GM18868 (cell line): ENCODE results near the gene GSC2.

Experiments
- ATAC-seq: cut with Tn5 transposase; IDR thresholded peaks from one replicate; pipeline ENCODE4 v1.9.1; 2021; ENCODE audit warnings: mild to moderate bottlenecking, moderate library complexity; ENCODE audit not compliant: unreplicated experiment

GSC2 gene

DNA sequence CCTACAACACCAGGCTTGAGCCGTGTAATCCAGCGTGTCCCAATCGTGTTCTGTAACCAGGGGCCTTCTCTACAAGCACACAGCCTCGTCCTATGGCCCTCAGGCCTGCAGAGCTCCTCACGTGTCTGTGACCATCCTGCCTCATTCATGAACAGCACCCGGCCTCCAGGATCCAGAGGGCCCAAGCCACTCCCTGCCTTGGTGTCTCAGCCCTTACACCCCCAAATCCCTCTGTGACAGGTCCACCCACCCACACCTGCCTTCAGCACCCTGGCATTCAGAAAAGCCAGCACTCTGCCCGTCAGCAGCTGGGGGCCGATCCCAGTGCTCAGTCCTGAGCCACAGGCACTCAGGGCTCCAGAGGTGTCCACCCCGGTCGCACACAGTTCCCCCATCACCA lies 13.2 kb downstream of the GSC2 start:
- no peak for ATAC-seq

DNA sequence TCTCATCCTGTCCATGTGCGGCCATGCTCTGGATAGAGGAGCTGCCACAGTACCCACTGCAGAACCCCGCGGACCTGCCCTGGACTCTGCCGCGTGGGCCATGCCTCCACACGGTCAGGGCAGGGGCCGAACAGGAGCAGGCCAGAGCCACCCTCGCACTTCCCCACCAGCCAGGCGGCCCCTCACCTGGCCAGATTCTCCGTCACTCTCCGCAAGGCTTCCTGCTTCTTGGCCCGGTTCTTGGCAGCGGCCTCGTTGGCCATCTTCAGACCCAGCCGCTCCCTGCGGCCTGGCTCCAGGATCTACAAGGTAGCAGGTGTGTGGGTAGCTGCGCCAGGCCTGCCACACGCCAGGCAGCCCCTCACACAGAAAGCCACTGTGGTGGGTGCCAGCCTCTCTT lies 15.2 kb downstream of the GSC2 start:
- ATAC-seq = no peak

DNA sequence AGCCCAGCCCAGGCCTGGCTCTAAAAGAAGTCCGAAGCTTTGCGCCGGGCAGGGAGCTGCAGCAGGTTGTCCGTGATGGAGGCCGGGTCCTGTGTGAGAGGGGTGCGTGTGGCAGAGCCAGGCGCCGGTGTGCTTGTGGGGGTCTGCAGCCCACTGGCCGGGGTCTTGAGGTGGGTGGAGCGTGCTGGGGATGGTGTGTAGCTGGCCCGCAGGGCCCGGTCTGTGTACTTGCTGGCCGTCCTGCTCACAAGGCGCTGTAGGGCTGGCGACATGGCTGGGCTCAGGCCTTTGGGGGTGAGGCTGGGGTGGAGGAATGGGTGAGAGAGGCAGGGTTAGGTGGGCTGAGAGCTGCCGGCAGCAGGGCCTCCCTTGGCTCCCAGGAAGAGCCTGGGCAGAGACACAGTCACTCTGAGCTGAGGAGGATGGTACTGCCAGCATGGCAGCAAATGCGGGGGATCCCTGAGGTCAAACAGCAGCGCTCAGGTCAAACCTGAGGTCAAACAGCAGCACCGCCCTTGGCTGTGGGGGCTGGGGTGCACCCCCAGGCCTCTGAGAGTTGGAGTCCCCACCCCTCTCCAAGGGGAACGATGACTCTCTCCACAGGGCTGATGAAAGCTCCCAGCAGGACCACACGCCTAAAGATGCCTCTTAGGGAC lies 15.8 kb downstream of the GSC2 start:
- no peak for ATAC-seq

DNA sequence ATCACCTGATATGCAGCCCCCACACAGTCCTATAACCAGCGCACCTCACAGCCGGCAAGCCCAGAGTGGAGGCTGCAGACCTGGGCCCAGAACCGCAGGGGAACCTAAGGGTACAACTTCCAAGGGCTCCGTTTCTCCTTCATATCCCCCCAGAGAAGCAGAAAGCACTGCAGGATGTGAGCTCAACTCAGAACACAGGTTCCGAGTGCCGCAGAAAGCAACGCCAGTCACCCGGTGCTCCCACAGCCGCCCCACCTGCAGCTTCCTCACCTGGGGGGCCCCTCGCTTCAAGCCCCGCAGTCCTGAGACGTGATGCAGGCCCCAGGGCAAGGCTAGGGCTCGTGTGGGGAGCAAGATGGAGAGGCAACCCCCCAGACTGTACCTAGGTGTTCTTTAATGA lies 16.5 kb downstream of the GSC2 start:
- ATAC-seq = no peak

DNA sequence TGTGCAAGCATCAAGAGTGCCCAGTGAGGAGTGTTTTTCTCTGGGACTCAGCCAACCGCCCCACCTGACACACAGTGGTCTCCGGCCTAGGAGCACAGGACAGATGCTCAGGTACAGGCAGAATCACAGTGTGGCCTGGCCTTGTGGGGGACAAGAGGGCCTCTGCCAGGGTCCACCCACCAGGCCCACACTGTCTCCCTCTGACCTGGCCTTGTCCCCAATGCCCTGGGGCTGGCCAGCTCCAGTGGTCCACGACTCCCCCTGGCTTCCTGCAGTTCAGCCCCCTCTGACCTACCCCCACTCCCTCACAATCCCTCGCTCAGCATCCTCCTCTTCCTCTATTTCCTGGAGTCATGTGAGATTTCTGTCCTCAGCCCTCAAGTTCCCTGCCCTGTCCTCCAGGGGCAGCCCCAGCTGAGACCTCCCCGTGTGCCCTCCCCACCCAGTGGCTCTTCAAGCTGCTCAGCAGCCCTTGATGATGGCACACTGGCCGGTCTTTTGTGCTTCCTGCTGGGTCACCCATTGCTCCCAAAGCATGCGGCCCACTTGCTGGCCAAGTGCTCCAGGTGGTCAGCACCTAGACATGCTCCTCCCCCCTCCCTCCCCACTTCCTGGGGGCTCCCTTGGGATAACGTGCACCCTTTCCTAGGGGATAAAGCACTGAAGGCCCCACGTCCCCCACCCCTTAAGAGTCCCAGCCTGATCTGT lies 17.2 kb downstream of the GSC2 start:
- ATAC-seq = no peak

DNA sequence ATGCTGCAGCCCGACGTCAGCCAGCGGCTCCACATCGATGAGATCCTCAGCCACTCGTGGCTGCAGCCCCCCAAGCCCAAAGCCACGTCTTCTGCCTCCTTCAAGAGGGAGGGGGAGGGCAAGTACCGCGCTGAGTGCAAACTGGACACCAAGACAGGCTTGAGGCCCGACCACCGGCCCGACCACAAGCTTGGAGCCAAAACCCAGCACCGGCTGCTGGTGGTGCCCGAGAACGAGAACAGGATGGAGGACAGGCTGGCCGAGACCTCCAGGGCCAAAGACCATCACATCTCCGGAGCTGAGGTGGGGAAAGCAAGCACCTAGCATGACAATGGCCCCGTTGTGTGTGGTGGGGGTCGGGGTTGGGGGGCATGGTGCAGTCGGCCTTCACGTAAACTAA lies 17.9 kb downstream of the GSC2 start:
- ATAC-seq = no peak

DNA sequence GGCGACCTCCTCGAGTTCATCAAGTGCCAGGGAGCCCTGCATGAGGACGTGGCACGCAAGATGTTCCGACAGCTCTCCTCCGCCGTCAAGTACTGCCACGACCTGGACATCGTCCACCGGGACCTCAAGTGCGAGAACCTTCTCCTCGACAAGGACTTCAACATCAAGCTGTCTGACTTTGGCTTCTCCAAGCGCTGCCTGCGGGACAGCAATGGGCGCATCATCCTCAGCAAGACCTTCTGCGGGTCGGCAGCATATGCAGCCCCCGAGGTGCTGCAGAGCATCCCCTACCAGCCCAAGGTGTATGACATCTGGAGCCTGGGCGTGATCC lies 18.4 kb downstream of the GSC2 start:
- no peak for ATAC-seq

DNA sequence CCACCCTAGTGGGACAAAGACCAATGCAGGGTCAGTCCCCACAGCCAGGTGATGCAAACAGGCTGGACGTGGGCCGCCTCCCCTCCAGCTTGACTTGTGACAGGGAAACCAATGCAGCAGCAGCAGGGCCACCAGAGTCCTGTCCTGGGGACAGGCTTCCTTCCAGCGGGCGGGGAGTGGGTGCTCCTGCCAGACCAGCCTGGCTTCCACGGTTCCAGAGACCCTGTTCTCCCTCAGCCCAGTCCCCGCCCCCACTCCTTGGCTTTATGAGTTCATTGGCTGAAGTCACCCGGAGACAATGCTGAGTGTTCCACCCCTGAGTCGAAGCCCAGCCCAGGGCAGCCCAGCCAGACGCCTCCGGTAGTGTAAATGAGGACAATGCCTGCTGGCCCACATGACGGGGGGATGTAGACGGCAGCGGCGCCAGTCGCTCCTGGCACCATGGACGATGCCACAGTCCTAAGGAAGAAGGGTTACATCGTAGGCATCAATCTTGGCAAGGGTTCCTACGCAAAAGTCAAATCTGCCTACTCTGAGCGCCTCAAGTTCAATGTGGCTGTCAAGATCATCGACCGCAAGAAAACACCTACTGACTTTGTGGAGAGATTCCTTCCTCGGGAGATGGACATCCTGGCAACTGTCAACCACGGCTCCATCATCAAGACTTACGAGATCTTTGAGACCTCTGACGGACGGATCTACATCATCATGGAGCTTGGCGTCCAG lies 19.0 kb downstream of the GSC2 start, which contains the start of gene TSSK2:
TSSK2 (plus strand) TSS at position 350 of the 726 bp plus-strand sequence; CDS start at position 442, 92 bp downstream.
- no peak for ATAC-seq

DNA sequence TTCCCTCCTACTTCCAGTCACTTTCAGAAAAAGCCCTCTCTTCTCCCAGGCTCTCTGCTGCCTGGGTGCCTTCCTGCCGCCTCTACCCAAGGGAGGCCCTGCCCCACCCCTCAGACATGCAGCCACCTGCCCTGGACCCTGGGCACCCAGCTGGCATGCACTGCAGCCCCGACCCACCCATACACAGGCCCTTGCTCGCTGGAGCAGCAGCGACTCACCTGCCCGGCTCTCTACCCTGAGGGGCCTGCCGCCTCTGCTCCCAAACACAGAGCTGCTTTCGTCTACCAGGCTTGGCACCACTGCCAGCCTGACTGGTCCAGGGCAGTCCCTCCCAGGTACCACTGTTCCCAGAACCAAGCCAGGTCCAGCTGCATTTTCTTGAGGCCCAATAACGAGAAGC lies 20.2 kb downstream of the GSC2 start:
- no peak for ATAC-seq

DNA sequence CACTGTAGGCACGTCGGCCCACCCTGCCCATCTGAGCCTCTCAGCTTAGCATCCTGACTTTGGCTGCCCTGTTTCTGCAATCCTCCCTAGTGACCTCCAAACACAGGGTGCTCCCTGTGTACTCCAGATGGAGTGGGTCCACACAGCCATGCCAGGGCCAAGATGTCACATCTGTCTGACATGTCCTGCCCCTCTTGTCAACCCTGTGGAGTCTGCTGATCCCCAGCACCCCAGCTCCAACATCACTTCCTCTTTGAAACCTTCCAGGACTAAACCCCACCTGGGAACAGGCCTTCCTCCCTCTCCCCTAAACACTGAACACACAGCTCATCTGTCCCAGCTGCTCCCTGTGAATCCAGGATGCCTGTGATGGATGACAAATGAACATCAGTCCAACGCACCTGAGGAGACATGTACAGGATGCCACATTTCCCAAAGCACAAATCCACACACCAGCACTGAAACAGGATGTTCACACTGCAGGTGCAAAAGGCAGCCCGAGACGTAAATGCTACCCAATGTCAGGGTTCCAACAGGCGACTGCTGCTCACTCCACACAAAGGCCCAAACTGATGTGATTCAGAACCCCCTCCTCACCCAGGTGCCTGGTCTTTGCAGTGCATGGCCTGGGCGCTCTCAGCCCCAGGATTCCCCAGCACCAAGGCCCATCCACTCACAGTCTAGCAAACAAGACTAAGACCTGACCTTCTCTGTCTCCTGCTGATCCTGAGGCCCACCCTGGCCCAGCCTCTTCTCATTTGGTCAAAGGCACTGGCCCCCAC lies 21.0 kb downstream of the GSC2 start:
- ATAC-seq = no peak

DNA sequence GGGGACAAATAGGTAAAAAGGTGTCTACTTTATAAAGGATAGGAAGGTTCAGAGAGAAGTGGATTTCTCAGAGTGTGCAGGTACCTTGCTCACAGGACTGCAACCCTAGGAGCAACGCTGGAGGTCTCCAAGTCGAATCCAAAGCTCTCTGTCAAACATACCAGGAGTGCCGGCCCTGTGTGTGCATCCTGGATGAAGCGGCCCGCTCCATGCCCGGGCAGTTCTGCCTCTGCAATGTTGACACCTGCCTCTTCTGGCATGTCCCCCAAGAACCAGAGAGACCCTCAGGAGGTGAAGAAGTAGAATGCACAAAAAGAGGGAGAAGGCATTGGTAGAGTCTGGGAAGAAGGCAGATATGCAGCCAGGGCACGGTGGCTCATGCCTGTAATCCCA lies 22.1 kb downstream of the GSC2 start:
- ATAC-seq = no peak

DNA sequence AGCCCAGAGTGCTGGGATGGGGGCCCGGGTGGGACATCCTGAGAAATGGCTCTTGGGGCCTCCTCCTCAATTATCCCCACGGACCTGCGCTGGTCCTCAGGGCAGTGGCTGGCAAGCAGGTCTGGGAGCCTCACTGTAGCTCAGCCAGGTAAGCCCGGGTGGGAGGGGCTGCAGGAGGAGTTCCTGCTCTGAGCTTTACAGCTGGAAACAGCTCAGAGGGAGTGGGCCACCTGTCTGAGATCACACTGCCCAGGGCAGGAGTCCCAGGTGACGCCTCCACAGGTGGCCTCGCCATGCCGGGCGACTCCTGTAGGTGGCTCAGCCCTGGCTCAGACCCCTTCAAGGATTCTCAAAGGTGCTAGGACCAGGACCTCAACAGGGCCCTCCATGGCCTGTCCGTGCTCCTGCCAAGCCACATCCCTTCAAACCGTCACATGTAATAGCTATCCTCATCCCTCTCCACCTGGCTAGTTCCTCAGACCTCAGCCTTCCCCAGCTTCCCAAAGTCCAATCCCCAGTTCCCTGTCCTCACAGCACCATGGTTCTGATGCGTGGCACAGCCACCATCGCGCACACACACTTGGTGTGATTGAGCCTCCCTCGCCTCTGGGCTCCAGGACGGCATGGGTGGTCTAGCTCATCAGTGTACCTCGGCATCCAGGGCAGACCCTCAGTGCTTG lies 22.6 kb downstream of the GSC2 start:
- no peak for ATAC-seq

DNA sequence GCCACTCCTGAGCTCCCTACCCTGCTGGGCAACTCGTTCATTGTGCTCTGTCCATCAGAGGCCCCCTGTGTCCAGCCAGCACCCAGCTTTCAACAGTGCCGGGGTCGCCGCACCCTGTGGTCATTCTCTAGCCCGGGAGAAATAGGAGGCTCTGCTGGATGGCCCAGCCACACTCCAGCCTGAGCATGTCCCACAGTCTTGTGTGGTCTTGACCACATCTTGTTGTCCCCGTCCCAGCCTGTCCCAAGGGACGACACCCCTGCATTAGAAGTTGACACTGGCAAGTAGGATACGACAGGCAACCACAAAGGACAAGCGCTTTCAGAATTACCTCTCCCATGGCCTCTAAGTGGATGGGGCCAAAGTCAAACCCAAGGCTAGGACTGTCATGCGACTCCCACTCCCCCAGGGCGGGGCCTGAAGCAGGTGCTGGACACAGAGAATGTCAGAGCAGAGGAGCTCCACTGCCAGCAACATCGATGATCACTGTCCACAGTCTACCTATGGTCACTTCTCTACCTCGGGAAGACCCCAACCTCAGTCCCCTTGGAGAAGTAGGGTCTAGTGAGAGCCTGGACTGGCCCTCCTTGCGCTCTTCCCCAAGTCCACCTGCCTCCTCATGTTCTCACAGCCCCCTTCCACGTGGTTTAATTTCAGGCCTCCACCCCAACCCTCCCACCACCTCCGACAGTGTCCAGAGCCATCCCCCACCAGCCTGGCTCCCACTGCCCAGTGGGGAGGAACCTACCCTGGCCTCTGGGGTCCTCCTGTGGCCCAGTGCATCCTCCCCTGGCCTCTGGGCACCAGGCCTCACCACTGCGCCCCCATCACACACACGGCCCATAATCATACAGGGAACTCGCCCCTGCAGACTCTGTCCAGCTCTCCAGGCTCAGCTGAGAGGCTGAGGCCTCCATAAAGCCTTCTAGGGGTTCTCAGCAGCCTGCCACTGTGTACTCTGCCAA lies 23.5 kb downstream of the GSC2 start:
- ATAC-seq = no peak

DNA sequence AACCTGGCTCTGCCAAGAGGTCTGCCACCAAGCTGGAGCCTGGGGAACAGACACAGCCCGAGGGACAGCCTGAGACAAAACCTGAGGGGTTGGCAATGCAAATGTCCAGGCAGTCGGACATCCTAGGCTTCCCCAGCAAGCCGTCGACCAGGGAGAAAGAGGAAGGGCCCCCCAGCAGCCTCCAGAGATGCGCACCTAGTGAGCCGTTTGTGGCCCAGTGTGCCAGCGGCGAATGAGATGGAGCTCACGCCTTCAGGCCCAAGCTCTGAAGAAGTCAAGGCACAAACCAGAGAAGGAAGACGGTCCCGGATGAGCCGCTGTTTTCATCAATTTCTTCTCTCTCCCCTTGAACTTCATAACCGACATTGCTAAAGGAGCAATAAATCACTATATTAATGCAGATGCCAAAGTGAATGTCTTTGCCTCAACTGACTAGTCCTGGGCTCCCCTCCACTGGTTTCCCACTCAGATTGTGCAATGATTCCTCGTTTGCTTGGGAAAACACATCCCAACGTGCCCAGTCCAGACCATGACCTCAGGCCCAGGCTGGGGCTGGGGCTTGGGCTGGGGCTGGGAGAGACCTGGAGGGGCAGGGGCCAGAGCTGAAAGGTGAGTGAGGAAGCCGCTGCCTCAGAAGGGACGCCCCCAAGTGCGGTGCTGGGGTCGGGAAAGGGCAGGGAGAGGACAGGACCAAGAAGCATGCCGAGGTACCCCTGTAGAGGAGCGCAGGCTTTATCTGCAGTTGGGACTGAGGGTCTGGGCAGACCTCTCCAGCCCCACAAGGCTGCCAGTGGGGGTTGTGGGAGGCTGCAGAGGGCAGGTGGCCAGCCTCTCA lies 24.4 kb downstream of the GSC2 start:
- no peak for ATAC-seq

DNA sequence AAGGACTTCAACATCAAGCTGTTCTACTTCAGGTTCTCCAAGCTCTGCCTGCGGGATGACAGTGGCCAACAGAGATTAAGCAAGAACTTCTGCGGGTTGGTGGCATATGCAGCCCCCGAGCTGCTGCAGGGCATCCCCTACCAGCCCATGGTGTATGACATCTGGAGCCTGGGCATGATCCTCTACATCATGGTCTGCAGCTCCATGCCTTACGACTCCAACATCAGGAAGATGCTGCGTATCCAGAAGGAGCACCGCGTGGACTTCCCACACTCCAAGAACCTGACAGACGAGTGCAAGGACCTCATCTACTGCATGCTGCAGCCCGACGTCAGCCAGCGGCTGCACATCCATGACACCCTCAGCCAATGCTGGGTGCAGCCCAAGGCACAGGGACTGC lies 25.1 kb downstream of the GSC2 start:
- no peak for ATAC-seq

DNA sequence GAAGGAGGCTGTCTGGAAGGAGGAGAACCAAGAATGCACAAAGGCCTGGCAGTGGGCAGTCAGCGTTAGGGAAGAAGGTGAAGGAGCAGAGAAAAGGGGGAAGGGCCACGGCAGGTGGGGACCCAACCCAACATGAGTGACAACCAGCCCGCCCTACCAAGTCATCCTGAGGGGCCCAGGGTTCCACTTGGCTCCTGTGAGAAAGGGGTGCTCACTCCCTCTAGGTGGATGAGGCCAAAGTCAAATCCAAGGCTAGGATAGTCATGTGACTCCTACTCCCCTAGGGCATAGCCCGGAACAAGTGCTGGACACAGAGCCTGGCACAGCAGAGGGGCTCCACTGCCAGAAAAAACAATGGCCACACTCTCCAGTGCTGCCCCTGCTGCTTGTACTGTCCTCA lies 25.7 kb downstream of the GSC2 start:
- ATAC-seq = no peak

DNA sequence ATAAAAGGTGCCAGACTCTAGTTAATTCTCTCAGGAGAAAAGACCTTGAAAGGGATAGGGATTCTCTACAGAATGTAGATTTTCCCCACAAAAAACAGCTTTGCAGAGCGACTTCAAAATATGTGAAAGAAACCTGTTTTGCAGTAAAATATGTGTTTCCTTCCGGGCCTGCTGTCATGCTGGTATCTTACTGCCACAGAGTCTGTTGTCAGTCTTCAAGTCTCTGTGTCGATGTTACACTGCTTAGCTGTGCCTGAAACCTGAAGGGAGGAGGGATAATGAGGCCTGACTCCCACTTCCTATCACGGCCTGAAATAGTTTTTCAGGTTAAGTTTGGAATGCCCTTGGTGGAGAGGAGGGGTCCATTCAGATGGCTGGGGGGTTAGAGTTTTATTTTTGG lies 26.2 kb downstream of the GSC2 start:
- ATAC-seq = no peak

DNA sequence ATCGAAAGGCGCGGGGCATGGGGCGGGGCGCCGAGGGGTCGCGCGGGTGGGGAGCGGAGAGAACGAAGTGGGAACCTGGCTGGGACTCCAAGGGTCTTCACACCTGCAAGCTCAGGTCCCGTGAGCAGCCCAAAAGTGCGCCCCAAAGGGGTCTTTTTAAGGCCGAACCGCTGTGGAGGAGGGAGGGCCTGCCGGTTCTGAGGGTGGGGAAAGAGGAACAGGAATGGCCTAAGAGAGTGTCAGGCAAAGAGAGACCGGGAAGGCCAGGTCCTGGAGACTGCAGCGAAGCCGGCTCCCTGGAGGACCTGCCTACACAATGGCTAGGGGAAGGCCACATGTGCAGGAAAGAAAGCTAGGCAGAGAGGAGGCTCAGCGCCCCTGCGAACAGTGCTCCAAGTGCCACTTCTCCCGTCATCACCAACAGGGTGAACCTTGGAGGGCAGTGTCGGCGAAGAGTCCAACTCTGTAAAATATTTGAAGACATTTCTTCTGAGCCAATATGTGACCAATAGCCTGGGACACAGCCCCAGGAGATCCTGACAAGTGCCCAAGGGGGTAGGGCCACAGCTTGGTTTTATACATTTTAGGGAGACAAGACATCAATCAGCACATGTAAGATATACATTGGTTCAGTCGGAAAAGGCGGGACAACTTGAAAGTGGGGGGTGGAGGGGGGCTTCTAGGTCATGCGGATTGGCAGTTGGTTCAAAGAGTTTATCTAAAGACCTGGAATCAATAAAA lies 27.2 kb downstream of the GSC2 start:
- ATAC-seq = no peak
